GM18511 (cell line): ENCODE results near the gene GADD45GIP1.
"Not testable (repeated sequence)": the region's sequence is repeated elsewhere in the genome, so short reads cannot be mapped to it uniquely, and the experiment has no call there.

Source experiments
- ATAC-seq: cut with Tn5 transposase; IDR thresholded peaks from one replicate; pipeline ENCODE4 v1.9.1; 2021; ENCODE audit warnings: mild to moderate bottlenecking, moderate library complexity; ENCODE audit not compliant: unreplicated experiment

Gene GADD45GIP1

DNA sequence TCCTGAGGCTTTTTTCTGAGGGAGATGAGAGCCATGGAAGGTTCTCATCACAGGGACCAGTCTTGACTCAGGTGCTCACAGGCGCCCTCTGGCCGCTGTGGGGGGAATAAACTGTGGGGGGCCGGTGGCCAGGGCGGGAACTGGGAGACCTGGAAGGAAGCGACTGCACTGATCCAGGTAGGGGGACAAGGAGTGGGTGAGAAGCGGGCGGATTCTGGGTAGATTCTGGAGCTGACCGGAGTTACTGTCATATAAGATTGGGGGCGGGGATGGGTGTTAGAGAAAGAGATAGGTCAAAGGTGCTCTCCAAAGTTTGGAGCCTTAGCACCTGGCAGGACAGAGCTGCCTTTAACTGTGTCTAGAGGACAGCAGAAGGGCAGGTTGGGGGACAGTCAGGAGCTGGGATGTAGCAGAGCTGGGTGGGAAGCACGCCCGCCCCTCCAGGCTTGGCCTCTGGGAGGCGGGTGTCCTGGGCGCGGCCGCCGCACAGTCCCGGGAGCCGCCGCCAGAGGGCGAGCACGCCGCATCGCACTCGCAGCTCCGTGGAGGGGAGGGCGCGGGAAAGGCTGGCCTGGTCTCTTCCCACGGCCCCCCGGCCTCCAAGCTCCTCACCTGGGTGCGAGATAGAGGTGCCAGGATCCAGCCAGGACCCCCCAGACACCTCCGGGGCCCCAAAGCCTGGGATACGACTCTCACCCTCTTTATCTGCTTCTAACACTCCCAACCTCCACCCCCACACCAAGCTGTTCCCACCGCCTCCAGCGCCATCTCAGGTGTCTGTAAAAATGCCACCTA, 8.2 kb upstream of the GADD45GIP1 start:
- peak; percentile 77 for ATAC-seq

DNA sequence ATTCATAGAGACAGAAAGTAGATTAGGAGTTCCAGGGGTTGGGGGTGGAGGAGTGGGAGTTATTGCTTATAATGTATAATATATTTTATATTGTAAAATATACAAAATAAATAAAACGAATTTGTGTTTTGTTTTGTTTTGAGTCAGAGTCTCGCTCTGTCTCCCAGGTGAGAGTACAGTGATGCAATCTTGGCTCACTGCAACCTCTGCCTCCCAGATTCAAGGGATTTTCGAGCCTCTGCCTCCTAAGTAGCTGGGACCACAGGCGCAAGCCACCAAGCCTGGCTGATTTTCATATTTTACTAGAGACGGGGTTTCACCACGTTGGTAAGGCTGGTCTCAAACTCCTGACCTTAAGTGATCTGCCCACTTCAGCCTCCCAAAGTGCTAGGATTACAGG, 2.5 kb upstream of the GADD45GIP1 start:
- ATAC-seq: no peak

- peak; percentile 11 for ATAC-seq
These were observed 448 bp upstream of the GADD45GIP1 start for GRCh38 chr19:12957389-12957952.

GRCh38 chr19:12955996-12956395, 1.0 kb downstream of the GADD45GIP1 start:
- ATAC-seq: no peak

GRCh38 chr19:12955575-12955974, 1.4 kb downstream of the GADD45GIP1 start:
- not testable (repeated sequence) for ATAC-seq

DNA sequence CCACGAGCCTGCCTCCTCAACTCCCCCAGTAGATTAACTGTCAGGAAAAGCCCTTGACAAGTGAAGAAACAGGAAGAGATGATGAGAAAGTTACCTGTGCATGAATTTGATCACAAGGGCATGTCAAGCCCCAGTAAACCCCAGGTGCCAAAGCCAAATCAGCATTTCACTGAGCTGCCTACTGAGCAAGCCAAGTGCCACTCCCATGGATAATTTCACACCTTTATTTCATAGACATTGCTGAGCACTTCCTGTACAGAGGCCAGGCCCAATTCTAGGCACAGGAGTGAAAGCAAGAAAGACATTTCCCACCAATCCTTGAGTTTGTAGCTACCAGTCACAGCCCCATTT, 2.4 kb downstream of the GADD45GIP1 start:
- ATAC-seq: no peak

GRCh38 chr19:12953799-12954611, 3.0 kb downstream of the GADD45GIP1 start:
- ATAC-seq: no peak

GRCh38 chr19:12953138-12953798, 3.8 kb downstream of the GADD45GIP1 start:
- no peak for ATAC-seq

- no peak for ATAC-seq
These were observed 4.4 kb downstream of the GADD45GIP1 start for GRCh38 chr19:12952488-12953137.

DNA sequence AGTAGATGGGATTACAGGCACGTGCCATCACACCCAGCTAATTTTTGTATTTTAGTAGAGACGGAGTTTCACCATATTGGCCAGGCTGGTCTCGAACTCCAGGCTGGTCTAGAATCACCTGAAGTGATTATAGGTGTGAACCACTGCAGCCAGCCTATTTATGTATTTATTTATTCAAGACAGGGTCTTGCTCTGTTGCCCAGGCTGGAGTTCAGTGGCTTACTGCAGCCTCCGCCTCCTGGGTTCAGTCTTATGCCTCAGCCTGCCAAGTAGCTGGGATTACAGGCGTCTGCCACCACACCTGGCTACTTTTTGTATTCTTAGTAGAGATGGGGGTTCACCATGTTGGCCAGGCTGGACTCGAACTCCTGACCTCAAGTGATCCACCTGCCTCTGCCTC, 5.0 kb downstream of the GADD45GIP1 start:
- not testable (repeated sequence) for ATAC-seq

DNA sequence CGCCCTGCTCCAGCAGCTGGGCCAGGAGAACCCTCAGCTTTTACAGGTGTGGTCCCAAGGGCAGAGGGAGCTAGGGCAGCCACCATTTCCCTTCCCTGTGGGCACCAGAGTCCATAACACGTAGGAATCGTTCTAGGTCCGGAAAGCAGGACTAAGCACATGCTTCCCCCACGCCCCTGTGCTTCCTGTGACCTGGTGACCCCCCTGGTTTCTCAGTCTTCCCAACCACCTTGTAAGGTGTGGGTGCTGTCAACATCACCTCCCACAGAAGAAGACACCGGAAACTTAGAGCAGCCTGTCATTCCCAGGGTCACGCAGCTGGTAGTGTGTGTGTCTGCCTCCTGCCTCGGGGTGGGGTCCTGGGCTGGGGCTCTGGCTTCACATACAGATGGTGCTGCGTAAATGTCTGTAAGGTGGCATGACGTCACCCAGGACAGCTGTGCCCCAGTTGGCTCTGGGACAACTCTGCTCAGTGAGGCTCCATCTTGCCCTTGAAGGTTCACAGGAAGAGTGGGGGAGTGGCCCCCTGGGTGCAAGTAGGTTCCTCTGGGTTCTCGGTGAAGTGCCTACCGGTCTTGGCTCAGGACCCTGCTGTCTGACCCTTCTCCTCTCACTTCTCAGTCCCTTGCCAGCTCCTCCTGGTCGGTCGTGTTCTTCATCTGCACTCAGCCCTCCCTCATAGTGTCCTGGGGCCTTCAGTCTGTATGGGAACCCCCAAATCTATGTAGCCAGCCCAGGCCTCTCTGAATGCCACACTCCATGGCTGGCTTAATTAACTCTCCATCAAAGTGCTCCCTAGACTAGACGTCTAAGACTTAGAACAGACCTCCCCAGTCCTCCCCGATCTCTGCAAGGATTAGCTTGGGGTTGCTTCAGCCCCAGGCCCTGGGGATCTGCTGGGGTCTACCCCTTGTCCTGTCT, 7.4 kb downstream of the GADD45GIP1 start:
- ATAC-seq: no peak

- ATAC-seq: no peak
These were observed 8.2 kb downstream of the GADD45GIP1 start for GRCh38 chr19:12948612-12949362.

- no peak for ATAC-seq
These were observed 9.1 kb downstream of the GADD45GIP1 start for GRCh38 chr19:12947702-12948611.

DNA sequence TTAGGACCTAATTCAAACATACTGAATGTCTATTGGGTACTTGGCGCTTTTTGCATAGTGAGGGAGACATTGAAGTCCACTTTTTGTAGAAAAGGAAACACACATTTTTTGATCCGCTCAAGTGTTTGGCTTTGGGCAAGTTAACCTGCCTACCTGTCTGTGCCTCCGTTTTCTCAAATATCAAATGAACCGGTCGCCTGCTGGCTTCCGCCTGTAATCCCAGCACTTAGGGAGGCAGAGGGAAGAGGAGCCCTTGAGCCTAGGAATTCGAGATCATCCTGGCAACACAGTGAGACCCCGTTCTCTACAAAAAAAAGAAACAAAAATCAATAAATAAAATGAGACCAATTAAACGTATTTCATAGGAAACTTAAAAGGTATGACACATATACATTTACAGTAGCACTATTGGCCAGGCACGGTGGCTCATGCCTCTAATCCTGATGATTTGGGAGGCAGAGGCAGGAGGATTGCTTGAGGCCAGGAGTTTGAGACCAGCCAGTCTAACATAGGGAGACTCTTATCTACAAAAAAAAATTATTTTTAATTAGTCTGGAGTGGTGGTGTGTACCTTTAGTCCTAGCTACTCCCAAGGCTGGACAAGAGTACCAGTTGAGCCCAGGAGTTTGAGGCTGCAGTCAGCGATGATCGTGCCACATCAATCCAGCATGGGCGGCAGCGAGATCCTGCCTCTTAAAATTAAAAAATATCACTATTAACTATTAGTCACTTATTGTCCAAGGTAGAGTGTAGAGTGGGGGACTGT, 10.1 kb downstream of the GADD45GIP1 start:
- no peak for ATAC-seq

GRCh38 chr19:12946092-12946721, 10.8 kb downstream of the GADD45GIP1 start:
- peak; percentile 38 for ATAC-seq

DNA sequence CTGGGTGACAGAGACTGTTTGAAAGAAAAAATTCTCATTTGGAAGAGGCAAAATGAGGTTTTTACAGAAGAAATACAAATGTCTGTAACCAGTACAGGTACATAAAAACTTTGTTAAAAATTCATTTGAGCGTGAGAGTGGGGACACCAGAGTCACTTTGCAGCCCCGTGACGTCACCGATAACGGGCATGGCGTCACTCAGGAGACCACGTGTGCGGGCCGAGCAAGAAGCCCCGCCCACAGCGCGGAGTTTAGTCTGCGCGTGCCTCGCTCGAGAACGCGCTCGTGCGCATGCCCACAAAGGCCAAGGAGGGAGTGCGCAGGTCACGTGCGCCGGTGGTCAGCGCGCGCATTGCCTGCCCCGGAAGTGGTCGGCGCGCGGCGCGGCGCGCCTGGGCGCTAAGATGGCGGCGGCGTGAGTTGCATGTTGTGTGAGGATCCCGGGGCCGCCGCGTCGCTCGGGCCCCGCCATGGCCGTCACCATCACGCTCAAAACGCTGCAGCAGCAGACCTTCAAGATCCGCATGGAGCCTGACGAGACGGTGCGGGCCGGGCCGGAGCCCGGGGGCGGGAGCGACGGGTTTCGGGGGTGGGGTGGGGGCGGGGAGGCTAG, 11.4 kb downstream of the GADD45GIP1 start, which contains the start of gene RAD23A:
RAD23A (plus strand) TSS at position 384 of the 613 bp plus-strand sequence; CDS start at position 471, 87 bp downstream.
- ATAC-seq: peak; percentile 86
